ENCODE data around the gene TBCK. TPM values are rescaled to one million over a fixed set of nuclear protein-coding genes. Genes with fewer than 3 reads are reported as not detected.
A peak's percentile ranks its signal among the peaks of the same experiment; 100 is the strongest.
"Not testable (repeated sequence)": the region's sequence is repeated elsewhere in the genome, so short reads cannot be mapped to it uniquely, and the experiment has no call there.

The TBCK gene
- total and polyA plus RNA-seq, 9 of the 15 experiments (the other 6 are each of a cell fraction or from before 2014, with no cell fraction given): 5.3 to 26.6 (median 16.2) TPM

DNA sequence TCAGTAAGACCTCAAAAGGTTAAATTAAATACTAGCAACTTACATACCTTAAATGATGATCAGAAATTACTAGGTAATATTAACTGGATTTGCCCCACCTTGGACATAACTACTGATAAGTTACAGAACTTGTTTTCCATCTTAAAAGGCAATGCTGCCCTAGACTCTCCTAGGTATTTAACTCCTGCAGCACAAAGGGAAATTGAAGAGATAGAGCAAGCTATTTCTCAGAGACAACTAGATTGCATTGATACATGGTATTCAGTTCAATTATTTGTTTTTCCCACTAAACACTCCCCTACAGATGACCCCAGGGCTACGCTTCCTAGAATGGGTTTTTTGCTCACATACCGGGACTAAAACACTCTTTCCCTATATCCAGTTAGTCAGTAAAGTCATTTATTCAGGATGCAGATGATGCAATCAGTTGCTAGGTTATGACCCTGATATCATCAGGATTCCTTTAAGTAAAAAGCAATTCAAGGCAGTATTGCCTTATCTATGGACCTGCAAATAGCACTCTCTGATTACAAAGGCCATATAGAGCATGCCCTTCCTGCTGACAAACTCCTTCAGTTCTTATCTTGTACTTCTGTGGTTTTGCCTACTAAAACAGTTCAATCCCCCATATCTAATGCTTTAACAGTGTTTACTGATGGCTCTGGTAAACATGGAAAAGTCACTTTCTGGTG lies 204.1 kb downstream of the TBCK start:
- H3K36me3 ChIP-seq (ENCODE audit: control insufficient read depth, insufficient read depth, low read length); H3K79me2 ChIP-seq (ENCODE audit: control insufficient read depth, insufficient read depth, low read length); DNase-seq (ENCODE audit: extremely low read depth in 1 of 4, low spot score in 3 of 4); CTCF ChIA-PET (ENCODE audit: low intra/inter-chr PET ratio); ATAC-seq; H3K9ac ChIP-seq (ENCODE audit: insufficient read depth in 1 of 2, low read depth in 2 of 2, low read length in 2 of 2); H3K4me1 ChIP-seq (replicated peaks in 1 of 2; ENCODE audit: control insufficient read depth in 2 of 2, insufficient read depth in 2 of 2, low read length in 2 of 2); H3K9me1 ChIP-seq (ENCODE audit: control insufficient read depth, insufficient read depth, low read length); intact Hi-C loops (cut with micrococcal nuclease); H3K9me3 ChIP-seq (replicated peaks; ENCODE audit: control insufficient read depth, insufficient read depth, low read depth, low read length); H3K27me3 ChIP-seq (ENCODE audit: control insufficient read depth in 2 of 2, insufficient read depth in 2 of 2, low read length in 2 of 2); H4K20me1 ChIP-seq (replicated peaks; ENCODE audit: control insufficient read depth, insufficient read depth, low read length); H3K4me3 ChIP-seq; H3K4me2 ChIP-seq (ENCODE audit: insufficient read depth, low read length); POLR2A ChIA-PET; BruUV-seq (replicated peaks); in situ Hi-C loops (cut with MboI); H2AFZ ChIP-seq (ENCODE audit: low read depth, low read length); FAIRE-seq; H3K27ac ChIP-seq (ENCODE audit: extremely low read depth, low read depth, low read length); TF ChIP-seq CEBPG (CRISPR knock-in tag; IDR thresholded peaks at IDR 0.05): not testable (repeated sequence)
- TF ChIP-seq CBFA2T3 (IDR thresholded peaks at IDR 0.05) (0 out of 2 replicates have a peak, but pooled peaks have one; percentile 15), CEBPG (tag; conservative IDR thresholded peaks at IDR 0.05 in 1 of 2, IDR thresholded peaks at IDR 0.05 in 1 of 2) (0 out of 4 replicates have a peak, but pooled peaks of 1 of the 2 experiments have one; percentile 41), KDM1A (IDR thresholded peaks at IDR 0.05) (peak in 1 of 2 experiments; percentile 56; a peak in 1 of 4 replicates)
- TF ChIP-seq, protein P1, sequence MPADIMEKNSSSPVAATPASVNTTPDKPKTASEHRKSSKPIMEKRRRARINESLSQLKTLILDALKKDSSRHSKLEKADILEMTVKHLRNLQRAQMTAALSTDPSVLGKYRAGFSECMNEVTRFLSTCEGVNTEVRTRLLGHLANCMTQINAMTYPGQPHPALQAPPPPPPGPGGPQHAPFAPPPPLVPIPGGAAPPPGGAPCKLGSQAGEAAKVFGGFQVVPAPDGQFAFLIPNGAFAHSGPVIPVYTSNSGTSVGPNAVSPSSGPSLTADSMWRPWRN (IDR thresholded peaks at IDR 0.05; ENCODE audit: low read depth): peak; percentile 38; the same call in 1 of the 2 replicates
- TF ChIP-seq, protein P2, sequence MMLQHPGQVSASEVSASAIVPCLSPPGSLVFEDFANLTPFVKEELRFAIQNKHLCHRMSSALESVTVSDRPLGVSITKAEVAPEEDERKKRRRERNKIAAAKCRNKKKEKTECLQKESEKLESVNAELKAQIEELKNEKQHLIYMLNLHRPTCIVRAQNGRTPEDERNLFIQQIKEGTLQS (IDR thresholded peaks at IDR 0.05): peak; percentile 44
- TF ChIP-seq, protein P2 (CRISPR knock-in tag; conservative IDR thresholded peaks at IDR 0.05): not testable (repeated sequence)
- 30% methylated on average over 2 of the region's 2 CpGs for WGBS (ENCODE audit: insufficient coverage, low coverage, missing lambda C conversion rate)

Data from K562 (cell line).